HG03354 (cell line): ENCODE measurements around the gene TARS1.
A peak's percentile ranks its signal among the peaks of the same experiment; 100 is the strongest.

Source experiments
- ATAC-seq: cut with Tn5 transposase; IDR thresholded peaks from one replicate; pipeline ENCODE4 v1.9.1; 2021; ENCODE audit warnings: mild to moderate bottlenecking; ENCODE audit not compliant: unreplicated experiment, poor library complexity, severe bottlenecking

Gene TARS1

GRCh38 chr5:33435893-33436490 is 4.8 kb upstream of the TARS1 start:
- ATAC-seq, result peak; percentile 65

DNA sequence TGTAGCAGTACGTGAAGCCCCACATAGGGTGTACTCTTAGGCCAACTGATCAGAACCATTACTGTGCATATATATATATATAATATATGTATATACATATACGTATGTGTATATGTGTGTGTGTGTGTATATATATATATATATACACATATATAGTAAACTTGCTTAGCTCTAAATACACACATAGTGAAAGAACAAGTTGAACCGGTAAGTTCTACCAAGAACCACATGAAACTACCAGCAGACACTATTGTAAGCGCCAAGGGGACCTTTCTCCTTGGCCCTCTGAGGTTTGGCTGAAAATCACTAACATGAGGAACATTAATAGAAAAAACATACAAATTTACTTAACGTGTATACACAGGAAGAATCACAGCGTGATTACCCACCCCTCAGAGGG is 1.8 kb upstream of the TARS1 start:
- ATAC-seq, result no peak

DNA sequence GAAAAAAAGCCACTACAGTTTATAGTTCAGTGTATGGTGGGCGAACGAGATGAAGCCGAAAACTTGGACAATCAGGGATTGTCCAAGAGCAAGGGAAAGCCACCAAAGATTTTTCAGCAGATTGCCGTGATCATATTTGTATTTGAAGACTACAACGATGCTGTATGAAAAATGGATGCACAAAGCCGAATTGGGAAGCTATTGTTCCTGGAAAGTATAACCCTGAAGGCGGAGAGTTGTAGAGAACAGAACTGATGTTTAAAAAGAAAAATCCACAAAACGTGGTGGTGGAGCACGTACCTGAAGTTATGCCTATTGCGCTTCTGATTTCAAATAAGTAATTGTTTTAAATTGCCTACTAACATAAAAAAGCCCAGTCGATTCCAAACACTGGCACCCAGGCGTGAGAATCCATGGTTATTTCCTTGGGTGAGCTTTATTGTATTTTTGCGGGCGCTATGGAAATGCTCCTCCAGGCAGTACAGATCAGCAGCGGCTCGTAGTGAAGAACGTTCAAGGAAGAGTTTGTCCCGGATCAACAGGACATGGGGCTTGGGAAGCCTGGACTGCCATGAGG is 772 bp upstream of the TARS1 start:
- ATAC-seq, result no peak

- peak; percentile 41 for ATAC-seq
Observed at GRCh38 chr5:33441241-33442177, 744 bp downstream of the TARS1 start.

DNA sequence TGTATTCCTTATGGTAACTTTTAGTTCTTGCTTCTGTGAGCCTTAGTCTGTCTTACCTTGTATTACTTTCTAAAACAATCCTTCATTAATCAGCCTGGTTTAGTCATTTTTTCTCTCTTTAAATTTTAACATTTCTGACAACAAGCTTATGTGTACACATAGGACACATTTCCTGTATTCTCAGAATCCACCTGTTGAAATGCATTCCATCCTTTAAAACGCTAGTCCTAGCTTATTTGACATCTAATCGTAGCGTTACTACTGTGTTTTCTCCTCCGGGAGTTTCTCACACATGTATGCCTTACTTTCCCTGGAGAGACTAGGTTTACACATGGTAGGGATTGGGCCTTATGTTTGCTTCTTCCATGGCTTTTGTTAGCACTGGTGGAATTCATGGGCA is 3.8 kb downstream of the TARS1 start:
- no peak for ATAC-seq

DNA sequence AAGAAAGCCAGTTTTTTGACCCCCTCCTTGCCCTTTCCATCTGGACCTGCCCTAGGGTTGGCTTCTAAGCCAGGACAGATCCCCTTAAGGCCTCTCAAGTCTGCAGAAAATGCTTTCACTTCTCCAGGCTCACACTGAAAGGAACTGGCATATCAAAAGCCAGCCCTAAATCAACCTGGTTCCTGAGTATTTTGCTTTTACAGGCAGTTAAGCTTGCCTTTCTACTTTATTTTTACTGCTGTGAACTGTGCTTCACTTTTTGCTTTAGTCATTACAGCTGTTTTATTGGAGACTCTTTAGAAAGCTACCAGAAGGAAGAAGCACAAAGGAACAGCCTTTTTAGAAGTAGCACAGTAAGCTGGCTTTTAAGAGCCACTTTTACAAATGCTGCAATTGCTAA is 5.0 kb downstream of the TARS1 start:
- no peak for ATAC-seq

- ATAC-seq, result no peak
Observed at GRCh38 chr5:33448118-33448517, 7.4 kb downstream of the TARS1 start.

GRCh38 chr5:33457126-33457525 is 16.4 kb downstream of the TARS1 start:
- no peak for ATAC-seq

GRCh38 chr5:33457817-33458216 is 17.1 kb downstream of the TARS1 start:
- no peak for ATAC-seq

- ATAC-seq, result no peak
Observed at GRCh38 chr5:33460210-33460609, 19.4 kb downstream of the TARS1 start.

DNA sequence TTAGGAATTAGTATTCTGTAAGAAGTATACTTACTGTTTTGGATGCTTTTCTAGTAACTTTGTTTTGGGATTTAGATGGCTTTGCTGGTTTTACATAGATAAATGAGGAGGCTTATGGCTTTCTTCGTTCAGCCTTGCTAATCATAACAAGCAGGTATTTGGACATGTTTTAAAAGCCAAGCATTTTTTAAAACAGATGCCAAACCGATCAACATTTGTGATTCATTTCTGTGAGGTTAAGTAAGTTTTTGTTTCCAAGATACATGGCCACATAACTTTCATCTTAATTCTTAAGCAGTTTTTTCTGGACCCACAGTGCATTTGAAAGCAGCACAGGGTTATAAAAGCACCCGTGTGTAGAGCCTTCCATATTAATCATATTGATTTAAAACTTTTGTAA is 21.7 kb downstream of the TARS1 start:
- no peak for ATAC-seq

DNA sequence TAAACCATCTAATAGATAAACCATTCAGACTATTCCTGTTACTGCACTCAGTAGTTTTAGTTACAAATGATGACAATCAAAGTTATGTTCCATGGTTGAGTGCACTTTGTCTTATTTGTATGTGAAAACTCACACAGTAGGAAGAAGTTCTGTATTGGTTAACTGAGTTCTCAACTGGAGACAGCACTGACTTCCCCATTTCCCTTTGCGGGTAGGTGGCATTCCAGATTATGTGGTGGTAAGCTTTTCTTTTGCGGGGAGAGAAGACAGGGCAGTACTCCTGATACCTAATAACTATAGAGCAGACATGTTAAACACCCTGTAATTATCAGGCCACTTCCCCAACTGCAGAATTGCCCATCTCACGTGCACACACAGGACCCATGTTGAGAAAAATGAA is 24.4 kb downstream of the TARS1 start:
- ATAC-seq, result no peak

GRCh38 chr5:33468775-33469435 is 28.1 kb downstream of the TARS1 start:
- ATAC-seq, result no peak

GRCh38 chr5:33470544-33470943 is 29.8 kb downstream of the TARS1 start:
- no peak for ATAC-seq

GRCh38 chr5:33472805-33473409 is 32.1 kb downstream of the TARS1 start:
- ATAC-seq, result no peak

DNA sequence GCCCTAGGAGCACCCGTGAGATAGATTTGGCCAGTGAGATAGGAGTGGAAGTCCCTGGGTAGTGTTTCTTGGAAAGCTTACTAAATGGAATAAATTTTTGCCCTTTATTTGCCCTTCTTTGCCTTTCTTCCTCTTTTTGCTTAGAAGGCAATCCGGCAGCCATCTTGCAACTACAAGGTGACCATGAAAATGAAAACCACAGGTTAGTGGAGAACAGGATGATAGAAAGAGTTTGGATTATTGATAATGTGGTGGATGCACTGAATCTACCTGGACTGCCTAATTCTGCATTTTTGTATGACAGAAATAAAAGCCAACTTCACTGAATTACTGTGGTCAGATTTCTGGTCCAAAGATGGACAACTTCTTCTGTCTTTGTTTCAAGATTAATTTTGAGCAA is 33.2 kb downstream of the TARS1 start:
- no peak for ATAC-seq

DNA sequence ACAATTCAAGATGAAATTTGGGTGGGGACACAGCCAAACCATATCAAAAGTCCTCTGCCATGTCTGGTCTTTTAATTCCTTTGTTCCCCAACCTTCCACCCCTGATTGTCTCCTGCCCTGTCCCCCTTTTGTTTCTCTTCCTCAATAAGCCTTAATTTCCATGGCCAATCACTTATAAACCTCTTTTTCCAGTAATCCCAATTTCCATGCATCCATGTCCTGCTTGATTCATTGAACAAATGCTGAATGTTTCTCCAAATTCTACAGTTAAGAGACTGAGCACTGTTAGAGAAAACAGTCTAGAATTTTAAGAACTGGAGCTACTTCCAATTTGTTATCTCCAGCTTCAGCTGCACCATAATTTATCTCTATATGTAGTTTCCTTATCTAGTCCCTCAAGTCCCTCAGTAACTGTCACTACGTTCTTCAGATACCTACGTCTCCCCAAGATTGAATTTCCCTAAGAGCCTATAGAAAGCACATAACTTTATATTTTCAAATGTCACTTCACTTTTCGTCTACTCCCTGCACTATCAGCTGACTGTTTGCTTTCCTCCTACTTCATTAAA is 34.2 kb downstream of the TARS1 start:
- ATAC-seq, result no peak

- no peak for ATAC-seq
Observed at GRCh38 chr5:33475706-33476105, 34.9 kb downstream of the TARS1 start.

- no peak for ATAC-seq
Observed at GRCh38 chr5:33476992-33477391, 36.2 kb downstream of the TARS1 start.

- no peak for ATAC-seq
Observed at GRCh38 chr5:33477816-33478215, 37.1 kb downstream of the TARS1 start.
